Measurements from ENCODE around the gene NOL8.

NOL8 gene

DNA sequence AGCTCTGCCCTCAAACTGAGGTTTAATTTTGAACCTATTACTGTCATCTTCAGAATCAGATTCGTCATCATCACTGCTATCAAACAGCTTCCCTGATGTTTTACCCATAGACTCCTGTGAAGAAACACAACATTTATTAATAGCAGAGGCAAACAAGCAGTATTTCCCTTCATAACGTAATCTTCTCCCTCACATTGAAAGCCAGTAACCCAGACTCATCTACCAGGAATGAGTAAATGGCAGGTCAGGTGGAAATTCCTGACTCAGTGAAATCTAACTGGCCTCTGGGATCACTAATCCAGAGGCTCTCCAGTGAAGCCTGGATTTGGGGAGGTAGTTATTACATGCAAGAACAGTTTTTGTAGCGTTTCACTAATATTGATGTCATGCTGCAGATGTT is 14.6 kb downstream of the NOL8 start:
- DNase-seq, result no peak

DNA sequence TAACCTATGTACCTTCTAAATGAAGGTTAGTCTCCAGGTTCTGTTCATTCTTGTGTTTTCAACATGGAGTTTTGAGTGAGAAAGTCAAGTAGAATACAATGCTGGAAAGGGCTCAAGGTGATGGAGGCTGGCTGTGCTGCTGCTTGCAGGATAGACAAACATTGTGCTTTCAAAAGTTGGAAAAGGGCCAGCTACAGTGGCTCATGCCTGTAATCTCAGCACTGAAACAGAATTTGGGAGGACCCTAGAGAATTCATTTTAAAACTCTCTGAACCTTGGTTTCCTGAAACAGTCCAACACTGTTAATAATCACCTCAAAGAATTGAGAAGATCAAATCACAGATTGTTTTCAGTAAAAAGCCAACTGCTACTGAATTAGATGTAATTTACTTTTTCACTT is 16.3 kb downstream of the NOL8 start:
- no peak for DNase-seq

DNA sequence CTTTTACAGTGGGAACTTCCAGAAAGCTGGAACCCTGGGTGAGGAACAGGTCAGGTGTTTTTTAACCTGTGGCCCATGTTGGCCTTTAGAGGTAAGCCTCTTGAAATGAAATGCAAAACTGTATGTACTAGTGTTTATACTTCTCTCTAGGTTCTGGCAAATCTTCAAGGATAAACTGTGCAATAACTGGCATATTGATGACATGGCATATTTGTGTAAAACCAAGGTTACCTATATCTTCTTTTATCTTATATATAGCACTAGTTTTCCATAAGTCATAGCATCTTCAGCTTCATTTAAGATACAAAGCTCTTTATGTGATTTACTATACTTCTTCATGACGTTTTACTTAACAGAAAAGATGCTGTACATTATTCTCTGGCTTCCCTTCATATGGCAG is 24.2 kb downstream of the NOL8 start:
- DNase-seq, result no peak

DNA sequence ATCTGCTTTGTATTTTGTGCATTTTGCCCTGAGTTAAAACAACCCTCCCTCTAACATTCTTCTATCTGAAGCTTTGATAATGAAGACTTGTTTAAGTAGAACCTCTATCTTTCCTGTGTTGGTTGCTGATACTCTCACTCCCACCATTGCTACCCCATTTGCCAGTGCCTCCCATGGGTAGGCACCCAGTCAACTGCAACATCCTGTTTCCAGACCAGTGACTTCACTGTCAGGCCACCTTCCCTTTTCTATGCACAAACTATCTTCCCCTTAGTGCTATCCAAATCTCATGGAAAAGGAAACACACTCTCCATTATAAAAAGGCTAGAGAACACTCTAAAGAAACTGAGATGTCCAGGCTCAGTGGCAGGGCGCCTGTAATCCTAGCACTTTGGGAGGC is 26.0 kb downstream of the NOL8 start:
- no peak for DNase-seq

DNA sequence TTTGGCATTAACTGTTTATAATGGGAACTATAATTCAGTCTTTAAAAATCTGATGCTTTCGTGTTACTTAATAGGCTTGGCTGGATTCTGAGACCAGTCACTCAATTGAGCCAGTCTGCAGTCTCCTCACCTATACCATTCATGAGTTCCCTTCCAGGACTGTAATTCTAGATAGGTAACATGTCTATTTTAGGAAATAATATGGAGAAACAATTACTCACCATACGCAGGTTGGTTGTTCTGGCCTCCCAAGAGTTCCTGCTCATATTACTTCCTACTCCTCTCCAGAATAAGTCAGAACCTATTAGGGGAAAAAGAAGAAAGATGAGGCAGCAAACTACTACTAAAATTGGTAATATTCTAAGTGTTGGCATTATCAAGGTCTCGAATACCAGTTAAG is 27.1 kb downstream of the NOL8 start:
- no peak for DNase-seq

DNA sequence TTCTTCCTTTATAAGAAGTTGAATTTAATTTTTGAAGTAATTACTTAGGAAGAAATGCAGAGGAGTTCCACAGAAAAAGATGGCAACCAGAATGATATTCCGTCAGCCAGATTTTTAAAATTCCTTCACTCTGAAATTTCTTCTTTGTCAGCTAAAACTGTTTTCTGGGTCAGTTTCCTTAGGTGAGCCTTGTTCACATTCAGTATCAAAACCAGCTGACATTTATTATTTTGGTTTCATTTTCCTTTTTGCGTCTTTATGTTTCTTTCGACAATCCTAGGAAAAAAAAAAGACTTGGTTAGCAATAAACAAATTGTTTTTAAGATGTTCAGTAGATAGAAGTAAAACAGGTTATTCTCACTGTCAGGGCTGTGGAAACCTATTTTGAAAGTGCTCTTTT is 27.5 kb downstream of the NOL8 start:
- DNase-seq, result no peak

DNA sequence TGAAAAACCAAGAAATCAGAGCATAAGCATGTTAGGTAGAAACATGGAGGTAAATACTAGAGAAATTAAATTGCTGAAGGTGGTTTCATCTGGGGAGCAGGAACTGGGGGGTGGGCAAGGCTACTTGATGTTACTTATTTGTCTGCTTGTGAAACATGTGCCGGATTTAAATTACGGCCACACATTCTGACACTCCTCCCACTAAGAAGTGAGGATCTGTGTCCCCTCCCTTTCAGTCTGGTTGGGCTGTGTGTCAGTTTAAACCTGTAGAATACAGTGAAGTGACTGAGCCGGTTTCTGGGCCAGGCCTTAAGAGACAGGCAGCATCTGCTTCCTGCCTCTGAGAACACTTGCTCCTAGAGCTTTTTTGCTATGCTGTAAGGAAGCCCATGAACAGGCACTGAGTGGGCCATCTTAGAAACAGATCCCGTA is 29.3 kb downstream of the NOL8 start:
- DNase-seq, result no peak

DNA sequence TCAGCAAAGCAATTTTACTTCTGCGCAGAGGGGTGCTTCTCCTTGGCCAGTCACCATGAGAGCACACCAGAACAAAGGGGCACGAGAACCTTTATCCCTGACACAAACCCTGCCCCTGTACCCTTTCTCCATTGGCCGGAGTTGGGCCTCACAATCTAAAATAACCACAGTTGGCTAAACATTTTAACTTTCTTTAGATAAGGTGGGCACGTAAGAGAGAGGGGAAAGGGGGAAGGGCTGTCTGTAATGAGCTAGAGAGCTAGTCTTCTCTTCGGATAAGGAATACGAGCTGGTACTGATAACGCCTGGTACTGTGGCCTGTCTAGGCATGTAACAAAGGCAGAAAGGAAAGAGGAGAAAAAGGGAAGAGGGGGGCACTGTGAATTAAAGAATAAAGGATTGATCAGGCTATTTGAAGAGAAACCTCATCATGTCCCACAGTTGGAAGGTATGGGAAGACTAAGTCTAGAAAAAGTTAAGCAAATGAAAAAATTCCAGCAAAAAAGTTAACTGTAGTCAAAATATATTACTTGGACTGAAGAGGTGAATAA is 29.8 kb downstream of the NOL8 start:
- DNase-seq, result no peak

DNA sequence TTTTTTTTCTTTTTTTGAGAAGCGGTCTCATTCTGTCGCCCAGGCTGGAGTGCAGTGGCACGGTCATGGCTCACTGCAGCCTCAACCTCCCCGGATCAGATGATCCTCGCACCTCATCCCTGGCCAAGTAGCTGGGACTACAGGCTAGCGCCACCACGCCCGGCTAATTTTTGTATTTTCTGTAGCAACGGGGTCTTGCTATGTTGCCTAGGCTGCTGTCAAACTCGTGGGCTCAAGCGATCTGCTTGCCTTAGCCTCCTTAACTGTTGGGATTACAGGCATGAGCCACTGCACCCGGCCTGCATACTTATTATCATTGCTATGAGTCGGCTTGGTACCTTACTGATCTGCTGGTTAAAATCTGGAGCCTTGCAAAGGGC is 30.9 kb downstream of the NOL8 start:
- no peak for DNase-seq

DNA sequence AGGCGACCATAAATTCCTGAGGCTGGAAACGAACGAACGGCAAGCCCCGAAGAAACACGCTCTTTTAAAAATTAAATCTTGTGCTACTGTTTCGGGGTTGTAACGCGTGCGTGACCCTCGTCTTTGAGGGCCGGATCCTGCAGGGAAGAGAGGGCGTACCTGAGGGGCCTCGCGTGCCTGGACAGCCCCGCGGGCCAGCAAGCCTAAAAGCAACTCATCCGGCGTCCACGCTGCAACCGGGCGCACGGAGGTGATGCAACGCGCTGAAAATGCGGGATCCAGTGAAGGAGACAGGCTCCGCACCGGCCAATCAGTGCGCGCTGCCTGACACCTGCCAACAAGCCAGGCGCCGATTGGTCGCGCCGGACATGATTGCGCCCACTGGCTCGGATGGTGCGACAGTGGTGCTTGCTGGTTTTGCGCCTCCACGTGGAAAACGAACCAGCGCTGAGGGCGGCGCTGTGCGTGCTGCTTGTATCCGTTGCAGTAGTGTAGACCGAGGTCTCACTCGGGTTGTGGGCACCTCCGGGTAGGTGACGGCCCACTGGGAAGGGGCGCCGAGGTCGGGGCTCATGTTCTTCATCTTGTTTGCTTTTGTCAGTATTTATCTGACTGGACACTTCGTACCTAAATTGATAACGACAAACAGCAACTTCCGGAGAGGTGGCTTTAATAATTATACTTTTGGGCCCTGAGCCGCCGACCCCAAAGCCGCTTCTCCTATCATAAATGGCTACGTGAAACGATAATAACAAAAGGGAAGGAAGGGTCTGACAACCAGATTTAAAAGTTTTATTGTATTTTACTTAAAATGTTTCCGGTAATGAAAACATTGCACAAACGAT is 31.5 kb downstream of the NOL8 start, which contains the start of gene IARS1:
IARS1 (minus strand) TSS at position 246 of the 845 bp plus-strand sequence. CDS start 4,278 bp downstream, outside the sequence.
- DNase-seq, result peak; percentile 97

DNA sequence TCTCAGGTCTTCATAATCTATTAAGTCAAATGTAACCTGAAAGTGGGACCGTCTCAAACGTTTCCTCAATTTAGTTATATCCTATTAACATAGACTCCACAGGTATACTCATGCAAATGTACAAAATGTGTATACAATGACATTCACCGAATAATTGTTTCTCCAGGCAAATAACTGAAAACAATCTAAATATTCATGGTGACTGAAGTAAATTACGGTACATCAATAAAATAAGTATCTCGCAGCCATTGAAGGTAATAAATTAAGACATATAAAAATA is 32.1 kb downstream of the NOL8 start:
- no peak for DNase-seq

DNA sequence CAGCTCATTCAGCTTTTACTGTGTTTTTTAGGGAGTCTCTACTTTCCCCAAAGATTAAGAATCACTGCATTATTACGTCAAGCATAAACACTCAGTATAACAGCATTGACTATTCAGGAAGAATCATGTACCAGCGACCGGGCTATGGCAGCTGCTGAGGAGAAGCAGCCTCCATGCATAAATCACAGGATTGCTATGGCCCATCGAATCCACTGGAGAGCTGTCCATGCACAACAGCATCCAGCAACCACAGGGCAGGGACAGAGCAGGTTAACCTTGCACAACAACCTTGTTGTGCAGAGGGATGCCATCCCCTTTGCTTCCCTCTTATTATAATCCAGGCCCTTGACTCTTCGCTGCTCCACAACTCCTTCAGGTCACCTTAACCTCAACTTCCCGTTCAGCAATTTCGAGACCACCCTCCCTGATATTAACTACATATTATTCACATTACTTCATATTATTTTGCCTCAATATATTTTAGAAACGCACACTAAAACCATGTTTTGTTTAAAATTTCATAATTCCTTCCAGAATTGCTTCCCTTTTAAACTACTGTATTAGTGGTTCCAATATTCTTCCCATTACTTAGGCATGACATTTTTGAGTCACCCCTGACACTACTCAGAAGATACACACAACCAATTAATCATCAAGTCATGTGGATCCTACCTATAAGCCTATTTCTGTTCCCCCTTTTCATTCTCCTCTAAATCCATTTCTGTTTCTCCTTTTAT is 32.6 kb downstream of the NOL8 start:
- DNase-seq, result no peak

DNA sequence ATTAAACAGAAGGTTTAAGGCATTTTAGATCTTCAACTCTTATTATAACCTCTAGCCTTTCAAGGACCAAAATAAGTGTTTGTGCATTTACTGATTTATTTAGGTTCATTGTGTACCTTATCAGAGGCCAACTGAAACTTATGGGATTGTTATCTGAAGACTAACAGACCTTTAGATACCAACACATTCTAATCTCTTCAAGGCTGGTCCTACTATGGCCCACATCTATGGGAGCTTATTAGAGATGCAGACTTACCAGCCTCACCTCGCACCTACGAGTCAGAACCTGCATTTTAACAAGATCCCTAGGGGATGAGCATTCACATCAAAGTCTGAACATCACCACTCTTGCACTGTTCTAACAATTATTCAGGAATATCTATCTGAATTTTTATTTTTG is 33.6 kb downstream of the NOL8 start:
- no peak for DNase-seq

DNA sequence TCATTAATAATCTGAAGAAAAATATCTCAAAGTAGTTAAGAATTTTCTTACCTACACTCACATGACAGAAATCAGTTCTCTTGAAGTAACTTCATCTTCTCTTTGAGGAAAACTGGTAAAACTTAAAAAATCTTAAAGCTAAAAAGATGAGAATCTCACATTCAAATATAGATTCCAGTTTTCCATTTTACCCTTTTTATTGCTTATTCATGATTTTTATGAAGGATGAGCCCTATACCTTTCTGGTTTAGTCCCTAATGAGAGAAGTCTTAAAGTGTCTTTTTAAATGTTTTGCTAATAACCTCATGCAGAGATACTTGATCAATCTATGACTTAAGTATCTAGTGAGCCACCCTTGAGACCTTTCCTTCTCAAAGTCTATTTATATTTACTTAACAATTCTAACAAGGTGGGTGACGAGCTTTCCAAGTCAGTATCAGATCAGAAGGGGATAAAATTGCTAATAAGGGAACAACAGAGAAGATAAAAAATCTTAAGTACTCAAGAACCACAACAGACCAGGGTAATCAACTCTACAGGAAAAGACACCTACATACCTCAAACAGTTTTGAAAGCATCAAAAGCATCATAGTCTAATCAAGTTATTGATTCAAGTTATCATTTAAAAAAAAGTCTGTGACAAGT is 34.2 kb downstream of the NOL8 start:
- no peak for DNase-seq

DNA sequence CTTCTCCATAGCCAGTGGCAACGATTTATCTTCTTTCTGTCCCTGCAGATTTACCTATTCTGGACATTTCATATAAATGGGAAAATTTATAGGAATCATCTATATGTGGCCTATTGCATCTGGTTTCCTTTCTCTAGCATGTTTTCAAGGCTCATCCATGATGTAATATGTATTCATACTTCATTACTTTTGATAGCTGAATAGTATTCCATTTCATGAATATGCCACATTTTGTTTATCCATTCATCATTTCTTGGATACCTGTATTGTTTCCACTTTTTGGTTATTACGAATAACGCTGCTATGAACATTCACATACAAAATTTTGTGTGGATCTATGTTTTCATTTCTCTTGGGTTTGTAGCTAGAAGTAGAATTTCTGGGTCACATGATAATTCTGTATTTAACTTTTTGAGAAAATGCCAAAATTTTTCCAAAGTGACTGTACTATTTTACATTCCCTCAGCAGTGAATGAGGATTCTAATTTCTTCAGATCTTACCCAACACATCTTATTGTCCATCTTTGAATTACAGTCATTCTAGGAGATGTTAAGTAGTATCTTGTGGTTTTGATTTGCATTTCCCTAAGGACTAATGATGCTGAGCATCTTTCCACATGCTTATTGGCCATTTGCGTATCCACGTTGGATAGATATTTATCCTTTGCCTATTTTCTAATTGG is 35.3 kb downstream of the NOL8 start:
- no peak for DNase-seq

DNA sequence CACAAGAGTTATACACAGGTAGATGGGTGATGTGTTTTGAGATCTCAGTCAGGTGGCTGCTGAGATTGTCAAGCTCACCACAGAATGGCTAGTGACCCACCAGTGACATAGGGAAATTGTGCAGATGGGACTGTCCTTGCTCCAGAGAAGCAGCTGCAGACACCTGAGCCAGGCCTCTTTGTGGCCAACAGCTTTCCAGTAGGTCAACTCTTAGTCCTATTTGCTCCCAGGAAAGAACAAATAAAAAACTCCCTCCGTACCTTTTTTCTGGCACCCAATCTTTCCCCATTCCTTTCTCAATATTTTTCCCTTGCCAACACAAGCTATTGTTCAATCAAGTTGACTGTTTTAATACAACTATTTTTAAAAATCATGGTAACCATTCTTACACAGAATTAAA is 45.8 kb downstream of the NOL8 start:
- no peak for DNase-seq

DNA sequence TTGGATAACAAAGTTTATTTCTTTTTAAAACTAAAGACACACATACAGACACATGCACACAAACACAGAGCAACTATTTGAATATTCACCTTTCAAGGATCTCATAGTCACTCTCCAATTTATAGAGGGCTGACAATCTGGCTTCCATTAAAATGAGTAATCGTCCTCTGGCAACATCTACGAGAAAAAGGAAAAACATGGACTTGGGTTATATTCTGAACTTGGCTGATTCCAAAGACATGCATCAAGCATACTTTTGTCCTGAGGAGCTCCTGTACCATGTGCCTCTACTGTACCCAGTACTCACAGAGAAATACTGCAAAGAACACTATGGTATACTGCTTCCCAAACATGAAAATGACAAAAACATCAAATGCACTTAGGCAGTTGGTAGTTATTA is 47.0 kb downstream of the NOL8 start:
- no peak for DNase-seq

DNA sequence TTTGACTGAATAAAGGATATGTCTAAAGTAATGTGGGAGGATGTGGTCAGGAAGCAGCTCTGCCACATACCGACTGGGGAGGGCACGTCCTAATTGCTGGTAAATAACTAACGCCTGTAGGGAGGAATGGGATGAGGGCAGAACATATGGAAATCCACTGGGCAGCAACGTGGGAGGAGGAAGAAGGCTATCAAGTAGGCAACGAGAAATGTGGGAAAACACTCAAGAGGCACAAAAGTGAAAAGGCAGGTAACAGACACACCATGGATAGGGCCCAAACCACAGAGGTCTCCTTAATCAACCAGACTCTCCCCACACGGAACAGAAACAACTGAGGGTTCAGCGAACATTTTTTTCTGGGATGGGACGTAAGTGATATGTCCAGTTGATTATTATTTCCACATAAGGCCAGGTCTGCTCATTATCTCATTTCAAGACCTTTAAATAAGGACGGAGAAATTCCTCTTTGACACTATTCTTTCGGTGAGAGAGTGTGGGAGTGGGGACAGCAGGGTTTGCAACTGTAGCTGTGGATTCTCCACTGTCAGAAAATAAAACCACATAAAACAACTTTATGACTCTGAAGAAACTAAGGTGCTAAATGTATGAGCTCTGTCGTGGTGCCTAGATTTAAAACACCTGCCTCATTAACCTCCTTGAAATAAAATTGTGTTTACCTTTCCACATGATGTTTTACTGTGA is 48.7 kb downstream of the NOL8 start:
- DNase-seq, result no peak

DNA sequence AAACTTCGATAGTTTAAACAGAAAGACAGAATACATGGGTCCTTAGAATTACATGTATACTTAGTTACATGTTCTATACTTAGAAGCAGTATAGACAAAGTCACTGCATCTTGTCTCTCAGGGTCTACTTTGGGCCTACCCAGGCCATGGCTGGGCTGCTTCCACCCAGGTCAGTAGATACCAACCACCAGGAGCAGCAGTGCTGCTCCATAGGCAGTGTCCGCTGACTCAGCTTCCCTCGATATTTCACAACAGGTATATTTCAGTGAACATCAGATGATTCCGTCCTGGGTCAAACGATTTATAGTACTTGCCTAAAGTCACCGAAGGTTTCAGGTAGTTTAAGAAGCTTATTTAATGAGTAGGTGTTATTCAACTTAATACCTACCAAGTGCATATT is 49.6 kb downstream of the NOL8 start:
- no peak for DNase-seq

DNA sequence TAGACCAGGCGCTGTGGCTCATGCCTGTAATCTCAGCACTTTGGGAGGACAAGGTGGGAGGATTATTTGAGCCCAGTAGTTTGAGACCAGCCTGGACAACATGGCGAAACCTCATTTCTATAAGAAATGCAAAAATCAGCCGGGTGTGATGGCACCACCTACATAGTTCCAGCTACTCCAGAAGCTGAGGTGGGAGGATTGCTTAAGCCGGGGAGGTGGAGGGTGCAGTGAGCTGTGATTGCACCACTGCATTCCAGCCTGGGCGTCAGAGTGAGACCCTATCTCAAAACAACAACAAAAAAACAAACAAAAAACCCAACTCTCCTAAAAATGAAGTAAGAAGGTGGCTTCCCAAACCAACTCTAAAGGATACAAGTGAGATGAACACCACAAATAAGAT is 54.6 kb downstream of the NOL8 start:
- no peak for DNase-seq

DNA sequence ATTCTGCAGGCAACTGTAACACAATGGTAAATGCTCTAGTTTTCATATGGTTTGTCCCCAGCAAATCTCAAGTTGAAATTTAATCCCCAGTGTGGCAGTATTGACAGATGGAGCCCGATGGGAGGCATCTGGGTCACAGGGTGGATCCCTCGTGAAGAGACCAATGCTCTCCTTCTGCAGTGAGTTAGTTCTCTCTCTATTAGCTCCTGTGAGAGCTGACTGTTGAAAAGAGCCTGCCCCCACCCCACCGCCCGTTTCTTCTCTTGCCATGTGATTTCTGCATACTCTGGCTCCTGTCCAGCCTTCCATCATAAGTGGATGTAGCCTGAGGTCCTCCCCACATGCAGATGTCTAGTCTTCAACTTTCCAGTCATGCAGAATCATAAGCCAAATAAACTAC is 58.7 kb downstream of the NOL8 start:
- no peak for DNase-seq

DNA sequence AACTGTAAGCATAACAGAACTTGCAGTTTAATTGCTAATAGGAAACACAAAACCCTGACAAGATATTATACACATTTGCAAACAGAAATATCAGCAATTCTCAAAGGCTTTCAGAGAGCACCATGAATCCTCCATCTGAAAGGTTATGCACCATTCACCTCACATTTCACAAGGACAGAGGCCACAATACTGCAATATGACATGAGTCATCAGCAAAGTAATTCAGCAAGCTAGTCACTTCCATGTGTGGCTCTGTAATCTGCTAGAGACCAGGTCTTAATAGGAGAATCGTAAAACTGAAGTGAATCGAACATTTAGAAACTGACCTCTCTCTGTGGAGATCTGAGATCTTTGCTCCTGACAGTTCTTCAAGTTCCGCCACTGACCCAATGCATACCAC is 60.0 kb downstream of the NOL8 start:
- DNase-seq, result no peak

DNA sequence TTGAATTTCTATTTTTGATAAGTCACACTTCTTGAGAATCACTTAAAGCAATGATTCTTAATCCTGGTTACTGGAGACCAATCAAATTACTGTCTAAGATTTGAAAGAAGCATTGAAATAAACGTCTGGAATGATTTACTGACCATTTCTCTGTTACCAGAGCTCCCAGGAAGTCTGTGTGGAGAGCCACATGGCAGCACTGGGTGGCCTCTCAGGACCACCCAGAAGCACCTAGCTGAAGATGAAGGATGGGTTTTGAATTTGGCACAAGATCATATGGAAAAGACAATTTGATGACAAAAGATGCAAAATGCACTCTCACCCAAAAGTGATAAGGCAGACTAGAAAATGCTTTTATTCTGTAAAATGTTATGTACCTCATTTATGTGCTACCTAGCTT is 62.0 kb downstream of the NOL8 start:
- DNase-seq, result no peak
